H1 (cell line): ENCODE results near the gene CEACAM5.

ENCODE experiments used
- BCL11A ChIP-seq, 2 experiments: IDR thresholded peaks; one replicate each; pipeline ENCODE4 v1.6.1; 2011; ENCODE audit warnings: low read depth in 2 of 2, low read length in 2 of 2, mild to moderate bottlenecking in 2 of 2
- CBX5 ChIP-seq: fragments of 300-800, 300-1000 bp; sonication (generic); IDR thresholded peaks from 2 replicates; pipeline ENCODE4 v1.7.1; 2016; ENCODE audit warnings: antibody characterized with exemption, low read length, low read depth
- E2F6 ChIP-seq: IDR thresholded peaks from 2 replicates; pipeline ENCODE4 v1.6.1; 2012; ENCODE audit warnings: inconsistent platforms
- JUND ChIP-seq: IDR thresholded peaks from 2 replicates; pipeline ENCODE4 v1.6.1; 2011; ENCODE audit warnings: mild to moderate bottlenecking, improper control_type of control experiment, low read length
- POLR2A ChIP-seq, 2 experiments: IDR thresholded peaks; 1 replicate in 1 of 2; 2 replicates in 1 of 2; pipeline ENCODE4 v1.6.1; 2011; ENCODE audit warnings: low read depth in 2 of 2, low read length in 2 of 2, mild to moderate bottlenecking in 2 of 2; ENCODE audit errors: control extremely low read depth in 1 of 2
- RAD21 ChIP-seq, 2 experiments: IDR thresholded peaks in 1 of 2; conservative IDR thresholded peaks in 1 of 2; 2 replicates each; pipeline ENCODE4 v1.6.1; 2011; ENCODE audit warnings: low read depth in 2 of 2, low read length in 2 of 2, improper control_type of control experiment in 1 of 2, inconsistent platforms in 1 of 2, mild to moderate bottlenecking in 1 of 2, moderate library complexity in 1 of 2
- SRF ChIP-seq: IDR thresholded peaks from 2 replicates; pipeline ENCODE4 v1.6.1; 2011; ENCODE audit warnings: mild to moderate bottlenecking, low read depth, low read length, moderate library complexity

GRCh38 chr19:41688687-41689086, 19.7 kb upstream of the CEACAM5 start:
- no peak for TF ChIP-seq POLR2A (IDR thresholded peaks at IDR 0.05; ENCODE audit: control extremely low read depth in 1 of 2, low read depth in 2 of 2, low read length in 2 of 2)
- no peak for TF ChIP-seq RAD21 (IDR thresholded peaks at IDR 0.05 in 1 of 2, conservative IDR thresholded peaks at IDR 0.05 in 1 of 2; ENCODE audit: low read depth in 2 of 2, low read length in 2 of 2)
- no peak for TF ChIP-seq CBX5
- TF ChIP-seq E2F6, result no peak
- no peak for TF ChIP-seq SRF
- TF ChIP-seq JUND, result no peak
- TF ChIP-seq BCL11A (IDR thresholded peaks at IDR 0.05; ENCODE audit: low read depth in 2 of 2, low read length in 2 of 2), result no peak
